Right kidney (tissue), 9 donors: ENCODE results near the gene DISC1.
"Not testable (repeated sequence)": the region's sequence is repeated elsewhere in the genome, so short reads cannot be mapped to it uniquely, and the experiment has no call there.

Experiments
- DNase-seq: peaks from one replicate; pipeline ENCODE4 v3.0.0-alpha.2; 2016
- long read RNA-seq, 8 donors: transcript quantifications; one replicate each; lab custom pipeline, GENCODE V29; 2026

The DISC1 gene
- long read RNA-seq, donor 1, result 0 reads
- long read RNA-seq, donor 2, result 0 reads
- long read RNA-seq, donor 3, result 0 reads
- long read RNA-seq, donor 4, result 0 reads
- long read RNA-seq, donor 5, result 0 reads
- long read RNA-seq, donor 6, result 0 reads
- long read RNA-seq, donor 7, result 0 reads
- long read RNA-seq, donor 8, partial matches to known transcripts, result 0 of 1 reads
- long read RNA-seq, donor 8, other reads (novel, unspliced or antisense), result 0 of 1 reads

- DNase-seq, result peak; percentile 86
Measured at GRCh38 chr1:231626535-231626950, at the start of gene DISC1. DISC1 (plus strand) TSS chr1:231626790; CDS start chr1:231626868, 78 bp downstream.

GRCh38 chr1:231576804-231577718 is 49.5 kb upstream of the DISC1 start:
- DNase-seq, result no peak

GRCh38 chr1:231580874-231581273 is 45.7 kb upstream of the DISC1 start:
- DNase-seq, result no peak

DNA sequence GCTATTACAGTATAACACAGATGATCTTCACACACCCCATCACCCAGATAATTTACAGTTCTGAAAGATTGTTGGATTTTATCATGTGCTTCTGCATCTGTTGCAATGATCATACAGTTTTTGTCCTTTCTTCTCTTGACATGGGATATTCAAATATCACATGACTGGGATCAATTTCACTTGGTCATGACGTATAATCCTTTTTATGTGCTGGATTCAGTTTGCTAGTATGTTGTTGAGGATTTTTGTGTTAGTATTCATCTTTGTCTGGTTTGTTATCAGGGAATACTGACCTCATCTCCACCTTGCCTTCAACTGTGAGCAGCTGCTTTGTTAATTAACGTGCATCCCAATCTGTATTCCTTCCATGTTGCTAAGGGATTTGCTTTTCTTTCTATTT is 44.7 kb upstream of the DISC1 start:
- no peak for DNase-seq

- DNase-seq, result no peak
Measured at GRCh38 chr1:231583376-231583775, 43.2 kb upstream of the DISC1 start.

DNA sequence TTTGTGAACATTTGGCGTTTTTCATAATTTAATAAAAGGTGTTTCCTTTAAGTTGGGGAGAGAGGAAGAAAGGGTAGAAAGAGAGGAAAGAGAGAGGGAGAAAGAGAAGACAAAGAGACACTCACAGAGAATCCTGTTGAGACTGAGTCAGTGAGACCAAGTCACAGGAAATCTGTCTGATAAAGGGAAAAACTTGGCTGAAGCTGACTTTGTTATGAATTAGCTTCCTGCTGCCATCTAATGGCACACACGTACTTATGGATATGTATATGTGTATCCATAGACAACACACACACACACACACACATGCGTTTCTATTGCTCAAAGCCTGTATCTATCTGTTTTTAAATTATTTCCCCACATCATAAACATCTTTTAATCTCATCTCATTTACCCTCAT is 42.5 kb upstream of the DISC1 start:
- no peak for DNase-seq

DNA sequence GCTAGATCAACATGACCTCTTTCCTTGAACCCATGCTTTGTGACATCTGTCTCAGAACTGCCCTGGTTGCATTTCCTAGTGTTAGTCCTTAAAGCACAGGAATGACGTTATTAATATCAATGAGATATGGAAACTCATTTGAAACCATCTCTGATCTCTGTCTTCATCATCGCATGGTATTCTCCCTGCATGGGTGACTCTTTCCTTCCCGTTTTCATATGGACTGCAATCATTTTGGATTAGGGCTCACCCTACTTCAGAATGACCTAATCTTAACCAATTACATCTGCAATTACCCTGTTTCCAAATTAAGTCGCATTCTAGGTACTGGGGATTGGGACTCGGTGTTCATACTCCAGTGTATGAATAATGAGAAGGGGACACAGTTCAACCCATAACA is 41.7 kb upstream of the DISC1 start:
- no peak for DNase-seq

GRCh38 chr1:231590453-231591198 is 36.0 kb upstream of the DISC1 start:
- DNase-seq, result no peak

GRCh38 chr1:231591466-231591865 is 35.1 kb upstream of the DISC1 start:
- no peak for DNase-seq

- DNase-seq, result no peak
Measured at GRCh38 chr1:231592809-231593208, 33.8 kb upstream of the DISC1 start.

- DNase-seq, result not testable (repeated sequence)
Measured at GRCh38 chr1:231593264-231593663, 33.3 kb upstream of the DISC1 start.

DNA sequence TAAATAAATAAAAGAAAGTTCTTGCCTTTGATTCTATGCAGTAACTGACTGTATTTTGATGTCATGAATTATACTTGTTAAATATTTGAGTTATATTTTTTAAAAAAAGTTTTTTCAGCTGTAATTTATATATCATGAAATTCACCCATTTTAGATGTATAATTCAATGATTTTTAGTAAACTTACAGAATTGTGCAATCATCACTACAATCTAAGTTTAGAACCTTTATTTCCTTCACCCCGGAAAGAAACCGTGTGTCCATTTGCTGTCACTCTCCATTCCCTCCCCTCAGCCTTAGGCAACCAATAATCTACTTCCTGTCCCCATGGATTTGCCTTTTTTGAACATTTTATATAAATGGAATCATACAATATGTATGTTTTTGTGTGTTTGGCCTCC is 32.5 kb upstream of the DISC1 start:
- no peak for DNase-seq

GRCh38 chr1:231594749-231595148 is 31.8 kb upstream of the DISC1 start:
- no peak for DNase-seq

GRCh38 chr1:231596337-231596791 is 30.2 kb upstream of the DISC1 start:
- no peak for DNase-seq

DNA sequence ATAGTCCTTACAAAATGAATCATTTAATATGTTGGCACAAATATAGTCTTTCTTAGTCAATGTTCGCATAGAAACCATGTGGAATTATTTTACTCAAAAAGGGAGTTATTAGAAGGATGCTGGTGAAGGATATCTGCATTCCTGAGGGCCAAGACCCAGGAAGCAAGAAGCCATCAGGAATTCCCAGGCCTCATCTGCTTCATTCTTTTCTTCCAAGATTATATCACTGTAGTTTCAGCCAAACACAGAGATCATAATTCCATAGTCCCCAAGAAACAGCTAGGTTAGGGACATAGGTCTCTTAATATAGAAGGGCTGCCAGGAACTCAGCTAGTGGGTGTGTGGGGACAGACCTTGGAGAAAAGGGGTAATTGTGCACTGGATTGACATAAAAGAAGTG is 28.6 kb upstream of the DISC1 start:
- DNase-seq, result no peak

GRCh38 chr1:231600458-231600976 is 26.1 kb upstream of the DISC1 start:
- peak; percentile 41 for DNase-seq

DNA sequence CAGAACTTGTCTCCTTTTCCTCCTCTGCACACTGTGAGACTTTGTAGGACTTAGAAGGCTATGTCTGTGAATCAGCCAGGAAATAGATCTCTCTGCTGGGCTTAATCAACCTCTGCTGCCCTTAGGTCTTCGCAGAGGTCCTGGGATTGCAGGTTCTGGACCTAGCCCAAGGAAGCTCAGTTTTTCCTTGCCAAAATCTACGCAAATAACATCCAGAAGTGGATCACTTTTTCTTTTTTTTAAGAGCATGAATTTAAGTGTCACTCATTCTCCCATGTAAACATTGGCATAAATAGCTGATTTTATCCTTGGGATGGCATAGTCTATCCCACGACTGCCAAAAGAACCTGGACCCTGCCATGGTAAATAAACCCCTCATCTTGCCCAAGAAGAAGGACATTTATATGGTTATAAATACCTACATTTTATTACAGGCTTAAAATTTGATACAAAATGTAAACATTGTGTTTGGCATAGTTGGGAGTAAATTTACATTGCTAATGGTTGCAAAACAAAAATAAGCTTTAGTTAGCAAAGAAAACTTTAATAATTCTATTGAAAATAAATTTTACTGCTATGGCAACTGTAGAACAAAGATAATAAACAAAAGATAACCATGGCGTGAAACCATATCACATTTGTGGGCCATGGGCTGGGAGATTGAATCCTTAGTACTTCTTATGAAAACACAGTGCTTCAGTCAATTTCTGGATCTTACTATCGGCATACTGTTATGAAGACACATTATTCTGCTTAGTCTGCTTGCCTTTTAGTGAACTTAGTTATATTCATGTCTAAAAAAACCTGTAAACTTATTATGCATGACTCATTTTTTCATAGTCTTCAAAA is 24.5 kb upstream of the DISC1 start:
- no peak for DNase-seq

GRCh38 chr1:231602673-231602984 is 24.0 kb upstream of the DISC1 start:
- DNase-seq, result no peak

- peak; percentile 53 for DNase-seq
Measured at GRCh38 chr1:231603598-231604275, 22.9 kb upstream of the DISC1 start.

DNA sequence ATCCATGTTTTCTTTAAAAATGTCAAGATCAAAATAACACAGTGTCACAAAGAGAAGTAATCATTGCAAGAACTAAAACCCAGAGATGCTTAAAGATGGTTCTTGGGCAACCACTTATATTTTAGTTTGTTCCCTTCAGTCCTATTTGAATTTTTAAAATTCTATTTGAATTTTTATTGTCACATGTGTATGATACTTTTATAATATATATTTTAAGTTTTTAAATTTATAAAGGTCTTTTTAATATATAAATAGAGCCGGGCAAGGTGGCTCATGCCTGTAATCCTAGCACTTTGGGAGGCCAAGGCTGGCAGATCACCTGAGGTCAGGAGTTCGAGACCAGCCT is 22.3 kb upstream of the DISC1 start:
- DNase-seq, result no peak
